Memory B cell (primary cell): ENCODE measurements around the gene MRPL48.

ENCODE experiments used
- ATAC-seq: fragments of 150-1000 bp; cut with Tn5 transposase; 2 replicates; pipeline ENCODE4 v1.10.0; 2021; ENCODE audit warnings: low read depth, mild to moderate bottlenecking, moderate library complexity
- DNase-seq, 2 donors: peaks; one replicate each; pipeline ENCODE4 v3.0.0; 2022; ENCODE audit warnings: low spot score in 2 of 2
- H3K27ac Mint-ChIP-seq: one replicate; pipeline ENCODE4 v1.8.0; 2022; ENCODE audit warnings: mild to moderate bottlenecking, moderate library complexity, mixed read lengths
- H3K27me3 Mint-ChIP-seq: one replicate; pipeline ENCODE4 v1.8.0; 2022; ENCODE audit warnings: mixed read lengths
- H3K36me3 Mint-ChIP-seq: one replicate; pipeline ENCODE4 v1.8.0; 2022; ENCODE audit warnings: mild to moderate bottlenecking, mixed read lengths
- H3K4me1 Mint-ChIP-seq: one replicate; pipeline ENCODE4 v1.8.0; 2022; ENCODE audit warnings: mixed read lengths
- H3K4me3 Mint-ChIP-seq: one replicate; pipeline ENCODE4 v1.8.0; 2022; ENCODE audit warnings: mild to moderate bottlenecking, moderate library complexity, mixed read lengths
- H3K9me3 Mint-ChIP-seq: one replicate; pipeline ENCODE4 v1.8.0; 2022; ENCODE audit warnings: mixed read lengths

The MRPL48 gene

GRCh38 chr11:73913472-73913871, 125.8 kb downstream of the MRPL48 start:
- Mint-ChIP-seq H3K9me3 (no peaks in the 10 kb centered on the region), H3K27me3 (no peaks in the 10 kb centered on the region), H3K4me3 (no peak overlapping the region), H3K4me1 (no peaks in the 10 kb centered on the region), H3K27ac (no peak overlapping the region), H3K36me3 (peaks cover 34% of the 10 kb centered on the region)
- no peak for ATAC-seq
- no peak for DNase-seq

DNA sequence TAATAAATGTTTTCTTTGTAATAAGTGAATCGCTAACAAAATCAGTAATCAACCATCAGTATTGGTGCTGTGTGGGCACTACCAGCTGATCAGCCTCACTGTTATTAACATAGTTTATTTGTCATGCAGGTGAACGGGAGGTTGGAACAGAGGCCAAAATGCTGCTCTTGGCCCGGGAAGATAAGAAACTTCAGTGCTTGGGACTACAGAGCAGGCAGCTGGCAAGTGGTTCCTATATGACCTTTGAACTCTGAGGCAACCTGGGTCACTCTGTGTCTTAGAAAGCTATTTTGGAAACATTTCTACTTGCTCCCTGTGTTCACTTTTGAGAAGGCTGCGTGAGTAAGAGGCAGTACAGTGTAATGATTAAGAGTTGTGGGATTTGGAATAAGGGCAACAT, 126.6 kb downstream of the MRPL48 start:
- Mint-ChIP-seq H3K36me3 (peaks cover 38% of the 10 kb centered on the region), H3K9me3 (no peaks in the 10 kb centered on the region), H3K4me1 (no peaks in the 10 kb centered on the region), H3K27ac (no peak overlapping the region), H3K4me3 (no peak overlapping the region), H3K27me3 (no peaks in the 10 kb centered on the region)
- ATAC-seq: no peak
- no peak for DNase-seq
